ENCODE measurements around the gene NAPB.
A peak's percentile ranks its signal among the peaks of the same experiment; 100 is the strongest.

Gene NAPB

DNA sequence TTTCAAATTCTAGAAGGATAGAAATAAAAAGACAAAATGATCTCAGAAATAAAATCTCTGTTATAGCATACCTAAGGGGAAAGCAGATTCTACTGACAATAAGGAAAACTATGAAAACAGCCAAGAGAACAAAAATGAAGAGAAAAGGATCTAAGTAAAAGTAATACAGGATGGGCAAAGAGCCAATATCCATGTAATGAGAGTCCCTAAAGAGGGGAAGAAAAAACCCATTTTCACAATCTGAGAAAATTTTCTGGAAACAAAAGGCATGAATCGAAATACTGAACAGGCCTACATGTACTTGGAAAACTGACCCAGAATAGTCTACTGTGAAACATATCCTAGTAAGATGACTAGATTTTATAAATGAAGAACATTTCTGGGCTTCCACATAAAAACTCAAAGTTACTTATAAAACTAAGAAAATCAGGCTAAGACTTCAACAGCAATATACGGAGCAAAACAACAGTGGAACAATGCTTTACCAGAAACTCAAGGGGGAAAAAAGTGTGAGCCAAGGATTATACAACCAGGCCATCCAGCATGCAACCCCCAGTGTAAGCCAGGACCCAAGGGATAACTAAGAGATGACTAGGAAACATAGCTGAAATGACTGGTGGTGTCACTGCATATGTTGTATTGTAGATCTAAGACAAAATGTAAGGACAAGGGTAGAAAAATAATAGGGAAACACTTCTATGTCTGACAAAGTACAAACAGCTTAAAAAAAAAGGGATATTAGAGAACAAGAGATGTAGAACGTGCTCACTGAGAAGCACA is 10.2 kb downstream of the NAPB start:
- no peak for DNase-seq (ENCODE audit: low read depth in 1 of 2, low spot score in 1 of 2)
- in situ Hi-C loops (cut with HindIII; ENCODE audit: low pct_unique_long_range_greater_than_20kb, low sequenced_read_pairs) = no loop called here
- no peak for TF ChIP-seq JUND (IDR thresholded peaks at IDR 0.05; ENCODE audit: low read depth)

GRCh38 chr20:23409800-23410199 is 11.5 kb downstream of the NAPB start:
- TF ChIP-seq JUND (IDR thresholded peaks at IDR 0.05; ENCODE audit: low read depth) = no peak
- in situ Hi-C loops (cut with HindIII; ENCODE audit: low pct_unique_long_range_greater_than_20kb, low sequenced_read_pairs) = no loop called here
- DNase-seq (ENCODE audit: low read depth in 1 of 2, low spot score in 1 of 2) = no peak

DNA sequence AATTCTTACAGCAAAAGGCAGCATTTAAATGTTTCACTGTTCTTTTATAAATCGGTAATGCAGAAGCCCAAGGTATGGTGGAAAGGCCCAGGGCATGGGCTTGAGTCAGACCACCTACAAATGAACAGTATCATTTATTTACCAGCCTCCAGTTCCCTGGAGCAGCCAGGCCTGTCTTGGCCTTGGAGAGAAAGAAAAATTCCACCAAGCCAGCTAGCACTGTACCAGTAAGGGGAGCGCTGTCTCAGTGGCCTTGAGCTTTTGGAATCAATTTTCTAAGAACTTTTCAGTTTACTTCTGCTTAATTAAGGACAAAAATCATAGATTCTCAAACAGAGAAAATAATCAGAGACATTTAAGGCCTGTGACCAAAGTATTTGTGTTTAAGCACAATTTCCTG is 12.3 kb downstream of the NAPB start:
- no peak for TF ChIP-seq JUND (IDR thresholded peaks at IDR 0.05; ENCODE audit: low read depth)
- DNase-seq (ENCODE audit: low read depth in 1 of 2, low spot score in 1 of 2) = no peak
- in situ Hi-C loops (cut with HindIII; ENCODE audit: low pct_unique_long_range_greater_than_20kb, low sequenced_read_pairs) = no loop called here

- in situ Hi-C loops (cut with HindIII; ENCODE audit: low pct_unique_long_range_greater_than_20kb, low sequenced_read_pairs) = no loop called here
- no peak for TF ChIP-seq JUND (IDR thresholded peaks at IDR 0.05; ENCODE audit: low read depth)
- no peak for DNase-seq (ENCODE audit: low read depth in 1 of 2, low spot score in 1 of 2)
Measured at GRCh38 chr20:23407781-23408464, 13.4 kb downstream of the NAPB start.

DNA sequence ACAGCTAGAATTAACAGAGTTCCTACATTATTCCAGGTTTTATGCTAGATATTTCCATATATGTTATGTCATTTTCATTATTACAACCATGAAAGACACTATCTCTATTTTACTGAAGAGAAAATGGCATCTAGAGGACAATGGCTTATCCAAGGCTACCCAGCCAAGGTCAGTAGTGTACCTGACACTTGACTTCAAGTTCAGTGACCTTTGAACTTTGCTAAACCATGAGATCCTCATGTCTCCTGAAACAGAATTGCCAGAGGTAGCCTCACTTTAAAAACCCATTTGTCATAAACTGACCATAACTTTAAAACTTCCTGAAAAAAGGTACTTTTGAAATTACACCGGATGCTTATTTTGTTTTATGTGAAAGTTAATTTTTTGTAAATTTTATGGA is 14.4 kb downstream of the NAPB start:
- in situ Hi-C loops (cut with HindIII; ENCODE audit: low pct_unique_long_range_greater_than_20kb, low sequenced_read_pairs) = no loop called here
- no peak for DNase-seq (ENCODE audit: low read depth in 1 of 2, low spot score in 1 of 2)
- no peak for TF ChIP-seq JUND (IDR thresholded peaks at IDR 0.05; ENCODE audit: low read depth)

DNA sequence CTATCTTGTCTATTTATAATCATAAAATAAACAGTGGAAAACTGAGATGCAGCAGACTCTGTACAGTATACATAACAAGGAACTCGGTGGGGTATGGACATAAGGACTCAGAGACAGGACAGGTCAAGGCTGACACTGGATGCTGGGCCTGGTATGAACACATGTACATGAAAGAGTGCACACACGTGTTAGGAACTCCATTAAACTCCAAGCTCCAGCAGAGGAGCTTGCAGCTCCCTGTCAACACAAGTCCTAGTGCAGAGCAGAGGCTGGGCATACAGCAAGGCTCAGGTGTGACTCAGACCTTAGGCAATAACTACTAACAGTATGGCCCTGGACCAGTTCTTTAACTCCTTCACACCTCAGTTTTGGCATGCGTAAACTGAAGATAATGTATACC is 17.1 kb downstream of the NAPB start:
- DNase-seq (ENCODE audit: low read depth in 1 of 2, low spot score in 1 of 2) = peak in 1 of 2 experiments; percentile 34
- in situ Hi-C loops (cut with HindIII; ENCODE audit: low pct_unique_long_range_greater_than_20kb, low sequenced_read_pairs) = no loop called here
- no peak for TF ChIP-seq JUND (IDR thresholded peaks at IDR 0.05; ENCODE audit: low read depth)

DNA sequence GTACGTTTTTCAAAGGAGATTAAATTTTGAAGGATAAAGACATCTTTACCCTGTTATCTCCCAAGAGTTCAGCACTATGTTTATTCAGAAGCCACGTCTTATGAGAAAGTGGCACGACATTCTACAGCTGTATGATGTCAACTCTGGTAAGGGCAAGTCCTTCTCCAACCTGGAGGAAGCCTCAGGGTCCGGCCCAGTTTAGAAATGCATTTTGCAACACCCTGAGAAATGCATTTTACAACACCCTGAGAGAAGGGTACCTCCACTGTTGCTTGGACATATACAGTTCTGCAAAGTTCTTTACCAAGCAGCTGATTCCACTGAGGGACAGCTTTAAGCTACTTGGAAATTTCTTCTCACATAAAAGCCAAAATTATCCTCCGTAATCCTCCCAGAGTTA is 17.5 kb downstream of the NAPB start:
- DNase-seq (ENCODE audit: low read depth in 1 of 2, low spot score in 1 of 2) = no peak
- TF ChIP-seq JUND (IDR thresholded peaks at IDR 0.05; ENCODE audit: low read depth) = no peak
- in situ Hi-C loops (cut with HindIII; ENCODE audit: low pct_unique_long_range_greater_than_20kb, low sequenced_read_pairs) = no loop called here

- TF ChIP-seq JUND (IDR thresholded peaks at IDR 0.05; ENCODE audit: low read depth) = no peak
- in situ Hi-C loops (cut with HindIII; ENCODE audit: low pct_unique_long_range_greater_than_20kb, low sequenced_read_pairs) = no loop called here
- DNase-seq (ENCODE audit: low read depth in 1 of 2, low spot score in 1 of 2) = no peak
Measured at GRCh38 chr20:23401051-23401450, 20.2 kb downstream of the NAPB start.

DNA sequence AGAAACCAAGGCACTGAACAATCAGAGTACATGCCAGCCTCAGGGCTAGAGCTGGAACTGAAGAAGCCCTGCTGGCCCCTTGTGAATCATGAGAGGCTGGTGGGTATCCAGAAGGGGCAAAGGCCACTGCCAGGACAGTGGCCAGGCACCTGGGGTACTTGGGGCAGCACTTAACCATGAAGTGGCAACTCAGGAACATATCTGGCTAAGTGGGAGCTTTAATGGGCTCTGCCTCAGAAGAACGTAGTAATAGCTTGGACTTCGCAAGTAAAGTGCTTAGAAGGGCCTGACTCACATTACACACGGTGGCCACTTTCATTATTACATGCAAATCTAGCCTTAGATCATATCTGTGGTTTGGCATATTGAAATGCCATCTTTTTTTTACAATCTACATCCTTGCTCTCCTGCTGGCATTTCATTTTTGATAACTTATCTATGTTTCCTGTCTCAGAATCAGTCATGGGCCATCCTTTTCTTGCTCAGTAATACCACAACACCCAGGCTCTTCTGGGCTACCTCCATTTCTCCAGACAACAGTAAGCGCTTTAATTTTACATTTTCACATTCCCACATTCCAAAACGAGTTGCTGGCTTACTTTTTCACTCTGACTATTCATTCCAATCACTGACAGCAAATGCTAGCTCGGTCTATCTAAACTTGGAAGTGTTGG is 21.6 kb downstream of the NAPB start:
- in situ Hi-C loops (cut with HindIII; ENCODE audit: low pct_unique_long_range_greater_than_20kb, low sequenced_read_pairs) = no loop called here
- no peak for TF ChIP-seq JUND (IDR thresholded peaks at IDR 0.05; ENCODE audit: low read depth)
- no peak for DNase-seq (ENCODE audit: low read depth in 1 of 2, low spot score in 1 of 2)

- TF ChIP-seq JUND (IDR thresholded peaks at IDR 0.05; ENCODE audit: low read depth) = no peak
- DNase-seq (ENCODE audit: low read depth in 1 of 2, low spot score in 1 of 2) = no peak
- in situ Hi-C loops (cut with HindIII; ENCODE audit: low pct_unique_long_range_greater_than_20kb, low sequenced_read_pairs) = no loop called here
Measured at GRCh38 chr20:23397961-23398360, 23.3 kb downstream of the NAPB start.

- TF ChIP-seq JUND (IDR thresholded peaks at IDR 0.05; ENCODE audit: low read depth) = no peak
- in situ Hi-C loops (cut with HindIII; ENCODE audit: low pct_unique_long_range_greater_than_20kb, low sequenced_read_pairs) = no loop called here
- DNase-seq (ENCODE audit: low read depth in 1 of 2, low spot score in 1 of 2) = no peak
Measured at GRCh38 chr20:23396950-23397627, 24.2 kb downstream of the NAPB start.

- TF ChIP-seq JUND (IDR thresholded peaks at IDR 0.05; ENCODE audit: low read depth) = no peak
- no peak for DNase-seq (ENCODE audit: low read depth in 1 of 2, low spot score in 1 of 2)
- in situ Hi-C loops (cut with HindIII; ENCODE audit: low pct_unique_long_range_greater_than_20kb, low sequenced_read_pairs) = no loop called here
Measured at GRCh38 chr20:23393996-23394775, 27.1 kb downstream of the NAPB start.
